Tibial nerve (tissue), 3 donors: ENCODE results near the gene AHNAK.

Experiments used
- CTCF ChIP-seq, 5 experiments: fragments of 200-600 bp in 3 of 5; fragments of 450-650 bp in 2 of 5; sonication (generic) in 3 of 5; IDR thresholded peaks; one replicate each; pipeline ENCODE4 v1.5.1; 2016 to 2019; ENCODE audit warnings: antibody characterized with exemption in 5 of 5, mild to moderate bottlenecking in 3 of 5, moderate library complexity in 2 of 5
- POLR2A ChIP-seq, 2 donors: fragments of 450-650 bp; IDR thresholded peaks; one replicate each; pipeline ENCODE4 v1.6.1; 2017; ENCODE audit warnings: antibody characterized with exemption in 2 of 2, mild to moderate bottlenecking in 2 of 2, moderate library complexity in 2 of 2

GRCh38 chr11:62387381-62387780 lies 159.2 kb downstream of the AHNAK start:
- TF ChIP-seq POLR2A (IDR thresholded peaks at IDR 0.05) (no peak), CTCF (IDR thresholded peaks at IDR 0.05) (no peak)
